COLO668 (cell line): ENCODE data around the gene MAP7D3.
"Not testable (repeated sequence)": the region's sequence is repeated elsewhere in the genome, so short reads cannot be mapped to it uniquely, and the experiment has no call there.

Experiments used
- DNase-seq: peaks from one replicate; lab custom pipeline; 2025; ENCODE audit not compliant: unreplicated experiment; lab: John Stamatoyannopoulos, UW

The MAP7D3 gene

GRCh38 chrX:136250191-136251040 is 784 bp downstream of the MAP7D3 start:
- no peak for DNase-seq

GRCh38 chrX:136246201-136246600 is 5.0 kb downstream of the MAP7D3 start:
- DNase-seq = no peak

GRCh38 chrX:136237849-136238248 is 13.4 kb downstream of the MAP7D3 start:
- not testable (repeated sequence) for DNase-seq

GRCh38 chrX:136237074-136237473 is 14.1 kb downstream of the MAP7D3 start:
- DNase-seq = no peak

- no peak for DNase-seq
These were observed 22.4 kb downstream of the MAP7D3 start for GRCh38 chrX:136228839-136229207.

GRCh38 chrX:136227948-136228838 is 23.0 kb downstream of the MAP7D3 start:
- no peak for DNase-seq

- no peak for DNase-seq
These were observed 24.1 kb downstream of the MAP7D3 start for GRCh38 chrX:136227074-136227473.

- DNase-seq = no peak
These were observed 29.2 kb downstream of the MAP7D3 start for GRCh38 chrX:136221851-136222513.

GRCh38 chrX:136220951-136221350 is 30.2 kb downstream of the MAP7D3 start:
- no peak for DNase-seq

GRCh38 chrX:136220540-136220939 is 30.7 kb downstream of the MAP7D3 start:
- DNase-seq = no peak

- DNase-seq = no peak
These were observed 31.3 kb downstream of the MAP7D3 start for GRCh38 chrX:136219893-136220292.

GRCh38 chrX:136215559-136215958 is 35.6 kb downstream of the MAP7D3 start:
- DNase-seq = no peak

GRCh38 chrX:136214551-136214950 is 36.6 kb downstream of the MAP7D3 start:
- no peak for DNase-seq

GRCh38 chrX:136212557-136213111 is 38.6 kb downstream of the MAP7D3 start:
- no peak for DNase-seq

GRCh38 chrX:136211766-136212556 is 39.2 kb downstream of the MAP7D3 start:
- no peak for DNase-seq

GRCh38 chrX:136210806-136211205 is 40.4 kb downstream of the MAP7D3 start:
- DNase-seq = no peak

- DNase-seq = no peak
These were observed 41.0 kb downstream of the MAP7D3 start for GRCh38 chrX:136210243-136210642.

- DNase-seq = no peak
These were observed 41.4 kb downstream of the MAP7D3 start for GRCh38 chrX:136209751-136210150.

GRCh38 chrX:136209016-136209738 is 42.0 kb downstream of the MAP7D3 start:
- DNase-seq = peak; percentile 7

- DNase-seq = no peak
These were observed 43.7 kb downstream of the MAP7D3 start for GRCh38 chrX:136207546-136207945.
